Measurements from ENCODE around the gene PANX2. TPM values are rescaled to one million over a fixed set of nuclear protein-coding genes. Genes with fewer than 3 reads are reported as not detected.

The PANX2 gene
- total RNA-seq, 1 experiment from 2014 or later, result 2.6 TPM

GRCh38 chr22:50194037-50194805, 23.7 kb downstream of the PANX2 start:
- Mint-ChIP-seq H3K9me3 (ENCODE audit: unreplicated experiment) (no peaks in the 10 kb centered on the region), H3K27me3 (ENCODE audit: insufficient read depth, unreplicated experiment) (no peaks in the 10 kb centered on the region), H3K27ac (ENCODE audit: unreplicated experiment) (no peak overlapping the region), H3K4me1 (ENCODE audit: low read depth, unreplicated experiment) (no peaks in the 10 kb centered on the region), H3K4me3 (ENCODE audit: unreplicated experiment) (no peak overlapping the region), H3K36me3 (ENCODE audit: insufficient read depth, unreplicated experiment) (no peaks in the 10 kb centered on the region)
- Histone ChIP-seq H3K4me3 (ENCODE audit: low read depth, low read length) (no peak overlapping the region), H3K36me3 (ENCODE audit: control insufficient read depth, insufficient read depth, low read length) (no peaks in the 10 kb centered on the region), H3K4me1 (no peaks in the 10 kb centered on the region), H3K9me3 (no peaks in the 10 kb centered on the region), H3K27me3 (replicated peaks; ENCODE audit: control insufficient read depth, insufficient read depth, low read length) (no peaks in the 10 kb centered on the region)
- no peak for DNase-seq
- intact Hi-C loops (cut with micrococcal nuclease; ENCODE audit: unreplicated experiment), result no loop called here
- ChIA-PET CTCF (no interaction called here), POLR2A (no interaction called here)
- no peak for TF ChIP-seq CTCF (IDR thresholded peaks at IDR 0.05; ENCODE audit: insufficient read depth in 1 of 2, low read depth in 1 of 2, low read length in 1 of 2, severe bottlenecking in 1 of 2, unreplicated experiment in 1 of 2)
- no TSS peak for BruUV-seq (replicated peaks)

DNA sequence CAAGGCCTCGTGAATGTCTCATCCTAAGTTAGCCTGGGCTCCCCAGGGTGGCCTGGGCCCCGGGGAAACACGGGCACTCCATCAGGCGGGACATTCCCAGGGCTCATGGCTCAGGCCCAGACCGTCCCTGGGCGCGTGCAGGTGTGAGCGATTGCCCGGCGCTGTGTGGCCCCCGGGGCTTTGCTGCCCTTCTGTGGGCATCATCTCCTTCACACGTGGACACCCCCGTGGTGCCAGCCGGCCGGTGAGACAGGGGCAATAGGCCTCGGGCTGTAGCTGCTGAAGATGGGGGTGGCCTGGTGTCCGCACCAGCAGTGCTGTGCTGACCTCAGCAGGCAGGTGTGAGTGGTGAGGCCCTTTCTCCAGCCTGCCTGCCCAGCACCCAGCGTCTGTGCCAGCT, 25.7 kb downstream of the PANX2 start:
- no peak for DNase-seq
- ChIA-PET POLR2A (no interaction called here), CTCF (interaction anchor here (0.6 kb wide), 1 partner anchor 140 kb away, joined by 13 read pairs; no protein-coding TSS in a partner anchor)
- no peak overlapping the region for H3K4me3 ChIP-seq (ENCODE audit: low read depth, low read length)
- H3K4me1 ChIP-seq, result peaks cover 4% of the 10 kb centered on the region; the same call in 1 of the 2 replicates
- no peaks in the 10 kb centered on the region for H3K9me3 Mint-ChIP-seq (ENCODE audit: unreplicated experiment)
- H3K27me3 ChIP-seq (replicated peaks; ENCODE audit: control insufficient read depth, insufficient read depth, low read length), result no peaks in the 10 kb centered on the region
- H3K27me3 Mint-ChIP-seq (ENCODE audit: insufficient read depth, unreplicated experiment), result no peaks in the 10 kb centered on the region
- H3K36me3 Mint-ChIP-seq (ENCODE audit: insufficient read depth, unreplicated experiment), result no peaks in the 10 kb centered on the region
- H3K36me3 ChIP-seq (ENCODE audit: control insufficient read depth, insufficient read depth, low read length), result no peaks in the 10 kb centered on the region
- BruUV-seq (replicated peaks), result no TSS peak
- no peak overlapping the region for H3K4me3 Mint-ChIP-seq (ENCODE audit: unreplicated experiment)
- H3K9me3 ChIP-seq, result no peaks in the 10 kb centered on the region
- H3K27ac Mint-ChIP-seq (ENCODE audit: unreplicated experiment), result no peak overlapping the region
- no peaks in the 10 kb centered on the region for H3K4me1 Mint-ChIP-seq (ENCODE audit: low read depth, unreplicated experiment)
- no peak for TF ChIP-seq CTCF (IDR thresholded peaks at IDR 0.05; ENCODE audit: insufficient read depth in 1 of 2, low read depth in 1 of 2, low read length in 1 of 2, severe bottlenecking in 1 of 2, unreplicated experiment in 1 of 2)
- intact Hi-C loops (cut with micrococcal nuclease; ENCODE audit: unreplicated experiment), result no loop called here

GRCh38 chr22:50197000-50197800, 26.7 kb downstream of the PANX2 start:
- Histone ChIP-seq H3K9me3 (no peaks in the 10 kb centered on the region), H3K36me3 (ENCODE audit: control insufficient read depth, insufficient read depth, low read length) (no peaks in the 10 kb centered on the region), H3K4me1 (peaks cover 4% of the 10 kb centered on the region), H3K4me3 (ENCODE audit: low read depth, low read length) (no peak overlapping the region), H3K27me3 (replicated peaks; ENCODE audit: control insufficient read depth, insufficient read depth, low read length) (no peaks in the 10 kb centered on the region)
- TF ChIP-seq CTCF (IDR thresholded peaks at IDR 0.05; ENCODE audit: insufficient read depth in 1 of 2, low read depth in 1 of 2, low read length in 1 of 2, severe bottlenecking in 1 of 2, unreplicated experiment in 1 of 2), result no peak
- no TSS peak for BruUV-seq (replicated peaks)
- no peaks in the 10 kb centered on the region for H3K27me3 Mint-ChIP-seq (ENCODE audit: insufficient read depth, unreplicated experiment)
- no peaks in the 10 kb centered on the region for H3K9me3 Mint-ChIP-seq (ENCODE audit: unreplicated experiment)
- ChIA-PET CTCF (no interaction called here), POLR2A (no interaction called here)
- no peak overlapping the region for H3K4me3 Mint-ChIP-seq (ENCODE audit: unreplicated experiment)
- peaks cover 3% of the 10 kb centered on the region for H3K4me1 Mint-ChIP-seq (ENCODE audit: low read depth, unreplicated experiment)
- peaks cover 5% of the 10 kb centered on the region for H3K36me3 Mint-ChIP-seq (ENCODE audit: insufficient read depth, unreplicated experiment)
- intact Hi-C loops (cut with micrococcal nuclease; ENCODE audit: unreplicated experiment), result no loop called here
- no peak overlapping the region for H3K27ac Mint-ChIP-seq (ENCODE audit: unreplicated experiment)
- no peak for DNase-seq

Data from Caco-2 (cell line).